Mesothelial cell of epicardium (in vitro differentiated cells): ENCODE data around the gene ABCB8. TPM values are rescaled to one million over a fixed set of nuclear protein-coding genes. Genes with fewer than 3 reads are reported as not detected.

Source experiments
- DNase-seq, 2 experiments: peaks; one replicate each; pipeline ENCODE4 v3.0.0; 2021; ENCODE audit warnings: low spot score in 2 of 2; ENCODE audit not compliant: unreplicated experiment in 2 of 2
- H3K27ac Mint-ChIP-seq: 2 replicates; pipeline ENCODE4 v1.8.0; 2021; ENCODE audit warnings: mixed read lengths
- H3K27me3 Mint-ChIP-seq: 2 replicates; pipeline ENCODE4 v1.8.0; 2021; ENCODE audit warnings: low read depth, mixed read lengths
- H3K36me3 Mint-ChIP-seq: 2 replicates; pipeline ENCODE4 v1.8.0; 2021; ENCODE audit warnings: mixed read lengths
- H3K4me1 Mint-ChIP-seq: 2 replicates; pipeline ENCODE4 v1.8.0; 2021; ENCODE audit warnings: mixed read lengths
- H3K4me3 Mint-ChIP-seq: 2 replicates; pipeline ENCODE4 v1.8.0; 2021; ENCODE audit warnings: mild to moderate bottlenecking, moderate library complexity, mixed read lengths
- H3K9me3 Mint-ChIP-seq: 2 replicates; pipeline ENCODE4 v1.8.0; 2021; ENCODE audit warnings: mixed read lengths
- total RNA-seq: library from RNA; stranded (reverse); gene quantifications from 3 replicates; pipeline ENCODE4 v1.2.1, GENCODE V29; 2021
- TF ChIP-seq, protein P1 (sequence below): fragments of 200-600 bp; sonication (generic); IDR thresholded peaks from one replicate; pipeline ENCODE4 v1.5.0; 2021; ENCODE audit warnings: antibody characterized with exemption; ENCODE audit not compliant: unreplicated experiment

The ABCB8 gene
- total RNA-seq, result 39.8 to 48.0 TPM (median 40.7 TPM) in 3 replicates

GRCh38 chr7:151028131-151028947 lies at the start of gene ABCB8:
Gene ABCB8 (plus strand): TSS chr7:151028450. CDS start chr7:151028516, 66 bp downstream.
- Mint-ChIP-seq H3K36me3 (peaks cover 2% of the 10 kb centered on the region), H3K4me3 (peak within 1 kb of the TSS; percentile 91), H3K27ac (peak within 1 kb of the TSS; percentile 97), H3K4me1 (peaks cover 32% of the 10 kb centered on the region), H3K9me3 (no peaks in the 10 kb centered on the region), H3K27me3 (no peaks in the 10 kb centered on the region)
- TF ChIP-seq, protein P1, sequence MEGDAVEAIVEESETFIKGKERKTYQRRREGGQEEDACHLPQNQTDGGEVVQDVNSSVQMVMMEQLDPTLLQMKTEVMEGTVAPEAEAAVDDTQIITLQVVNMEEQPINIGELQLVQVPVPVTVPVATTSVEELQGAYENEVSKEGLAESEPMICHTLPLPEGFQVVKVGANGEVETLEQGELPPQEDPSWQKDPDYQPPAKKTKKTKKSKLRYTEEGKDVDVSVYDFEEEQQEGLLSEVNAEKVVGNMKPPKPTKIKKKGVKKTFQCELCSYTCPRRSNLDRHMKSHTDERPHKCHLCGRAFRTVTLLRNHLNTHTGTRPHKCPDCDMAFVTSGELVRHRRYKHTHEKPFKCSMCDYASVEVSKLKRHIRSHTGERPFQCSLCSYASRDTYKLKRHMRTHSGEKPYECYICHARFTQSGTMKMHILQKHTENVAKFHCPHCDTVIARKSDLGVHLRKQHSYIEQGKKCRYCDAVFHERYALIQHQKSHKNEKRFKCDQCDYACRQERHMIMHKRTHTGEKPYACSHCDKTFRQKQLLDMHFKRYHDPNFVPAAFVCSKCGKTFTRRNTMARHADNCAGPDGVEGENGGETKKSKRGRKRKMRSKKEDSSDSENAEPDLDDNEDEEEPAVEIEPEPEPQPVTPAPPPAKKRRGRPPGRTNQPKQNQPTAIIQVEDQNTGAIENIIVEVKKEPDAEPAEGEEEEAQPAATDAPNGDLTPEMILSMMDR, result no peak
- DNase-seq, result peak; percentile 96 to 98

- peaks cover 88% of the 10 kb centered on the region for H3K27me3 Mint-ChIP-seq
- peak overlapping the region; percentile 20 for H3K4me3 Mint-ChIP-seq
- peaks cover 20% of the 10 kb centered on the region for H3K4me1 Mint-ChIP-seq
Measured at GRCh38 chr7:150979713-150980390, 48.4 kb upstream of the ABCB8 start.

DNA sequence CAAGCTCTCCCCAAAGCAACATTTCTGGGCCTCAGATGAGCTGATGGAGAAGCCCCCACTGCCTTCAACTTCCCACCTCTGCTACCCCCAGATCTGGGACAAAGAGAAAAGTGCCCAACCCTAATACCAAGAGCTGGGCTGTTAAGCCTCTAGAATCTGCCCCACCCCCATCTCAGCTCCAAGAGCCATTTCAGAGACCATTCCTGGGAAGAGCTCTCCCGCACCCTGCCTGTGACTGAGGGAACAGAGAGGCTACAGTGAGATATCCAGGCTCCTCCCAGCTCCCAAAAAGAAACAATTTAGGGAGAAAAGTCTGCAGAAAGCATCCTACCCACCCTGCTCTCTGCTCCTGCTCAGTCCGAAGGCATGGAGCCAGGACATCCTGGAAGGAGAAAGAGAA lies 47.6 kb upstream of the ABCB8 start:
- Mint-ChIP-seq H3K4me1 (peaks cover 15% of the 10 kb centered on the region), H3K36me3 (no peaks in the 10 kb centered on the region), H3K4me3 (no peak overlapping the region), H3K9me3 (no peaks in the 10 kb centered on the region), H3K27ac (no peak overlapping the region), H3K27me3 (peaks cover 86% of the 10 kb centered on the region)
- DNase-seq, result no peak
- TF ChIP-seq, protein P1, result no peak

More at GRCh38 chr7:150979713-150980390, 48.4 kb upstream of the ABCB8 start:
- TF ChIP-seq, protein P1, result no peak
- H3K9me3 Mint-ChIP-seq, result no peaks in the 10 kb centered on the region
- H3K27ac Mint-ChIP-seq, result no peak overlapping the region
- no peaks in the 10 kb centered on the region for H3K36me3 Mint-ChIP-seq
- no peak for DNase-seq

GRCh38 chr7:150981644-150982043 lies 46.6 kb upstream of the ABCB8 start:
- no peaks in the 10 kb centered on the region for H3K9me3 Mint-ChIP-seq
- TF ChIP-seq, protein P1, result no peak
- peaks cover 84% of the 10 kb centered on the region for H3K27me3 Mint-ChIP-seq
- H3K4me1 Mint-ChIP-seq, result peaks cover 15% of the 10 kb centered on the region
- H3K27ac Mint-ChIP-seq, result no peak overlapping the region
- no peak overlapping the region for H3K4me3 Mint-ChIP-seq
- no peaks in the 10 kb centered on the region for H3K36me3 Mint-ChIP-seq
- no peak for DNase-seq

GRCh38 chr7:150982351-150982750 lies 45.9 kb upstream of the ABCB8 start:
- H3K4me1 Mint-ChIP-seq, result peaks cover 8% of the 10 kb centered on the region
- TF ChIP-seq, protein P1, result no peak
- H3K27ac Mint-ChIP-seq, result no peak overlapping the region
- no peak overlapping the region for H3K4me3 Mint-ChIP-seq
- H3K36me3 Mint-ChIP-seq, result no peaks in the 10 kb centered on the region
- no peaks in the 10 kb centered on the region for H3K9me3 Mint-ChIP-seq
- H3K27me3 Mint-ChIP-seq, result peaks cover 80% of the 10 kb centered on the region
- DNase-seq, result no peak
